Stomach (tissue), 4 donors: Measurements from ENCODE around the gene EDN3.

Experiments used
- POLR2A ChIP-seq, 4 donors: fragments of 450-650 bp; IDR thresholded peaks; one replicate each; pipeline ENCODE4 v1.6.1; 2016; ENCODE audit warnings: antibody characterized with exemption in 4 of 4, control low read depth in 2 of 4, mild to moderate bottlenecking in 1 of 4, moderate library complexity in 1 of 4
- TF ChIP-seq, protein P1 (sequence below), 7 experiments: fragments of 450-650 bp in 4 of 7; fragments of 200-600 bp in 3 of 7; sonication (generic) in 3 of 7; IDR thresholded peaks; one replicate each; pipeline ENCODE4 v1.5.1; 2016 to 2019; ENCODE audit warnings: antibody characterized with exemption in 7 of 7, control low read depth in 2 of 7, mild to moderate bottlenecking in 1 of 7

- TF ChIP-seq, protein P1, sequence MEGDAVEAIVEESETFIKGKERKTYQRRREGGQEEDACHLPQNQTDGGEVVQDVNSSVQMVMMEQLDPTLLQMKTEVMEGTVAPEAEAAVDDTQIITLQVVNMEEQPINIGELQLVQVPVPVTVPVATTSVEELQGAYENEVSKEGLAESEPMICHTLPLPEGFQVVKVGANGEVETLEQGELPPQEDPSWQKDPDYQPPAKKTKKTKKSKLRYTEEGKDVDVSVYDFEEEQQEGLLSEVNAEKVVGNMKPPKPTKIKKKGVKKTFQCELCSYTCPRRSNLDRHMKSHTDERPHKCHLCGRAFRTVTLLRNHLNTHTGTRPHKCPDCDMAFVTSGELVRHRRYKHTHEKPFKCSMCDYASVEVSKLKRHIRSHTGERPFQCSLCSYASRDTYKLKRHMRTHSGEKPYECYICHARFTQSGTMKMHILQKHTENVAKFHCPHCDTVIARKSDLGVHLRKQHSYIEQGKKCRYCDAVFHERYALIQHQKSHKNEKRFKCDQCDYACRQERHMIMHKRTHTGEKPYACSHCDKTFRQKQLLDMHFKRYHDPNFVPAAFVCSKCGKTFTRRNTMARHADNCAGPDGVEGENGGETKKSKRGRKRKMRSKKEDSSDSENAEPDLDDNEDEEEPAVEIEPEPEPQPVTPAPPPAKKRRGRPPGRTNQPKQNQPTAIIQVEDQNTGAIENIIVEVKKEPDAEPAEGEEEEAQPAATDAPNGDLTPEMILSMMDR (IDR thresholded peaks at IDR 0.05) = no peak
- no peak for TF ChIP-seq POLR2A (IDR thresholded peaks at IDR 0.05)
Observed at GRCh38 chr20:59273739-59274357, 26.6 kb upstream of the EDN3 start.
